Thyroid gland (tissue), 4 donors: ENCODE results near the gene RASGRF1.
"Not testable (repeated sequence)": the region's sequence is repeated elsewhere in the genome, so short reads cannot be mapped to it uniquely, and the experiment has no call there.

ENCODE experiments used
- CTCF ChIP-seq, 6 experiments: fragments of 200-600 bp in 3 of 6; fragments of 450-650 bp in 3 of 6; sonication (generic) in 3 of 6; IDR thresholded peaks; one replicate each; pipeline ENCODE4 v1.5.1; 2016 to 2019; ENCODE audit warnings: antibody characterized with exemption in 6 of 6, mild to moderate bottlenecking in 2 of 6, inconsistent platforms in 1 of 6, moderate library complexity in 1 of 6
- POLR2A ChIP-seq, 2 donors: fragments of 450-650 bp; IDR thresholded peaks; one replicate each; pipeline ENCODE4 v1.6.1; 2017; ENCODE audit warnings: antibody characterized with exemption in 2 of 2, mild to moderate bottlenecking in 2 of 2, moderate library complexity in 1 of 2

GRCh38 chr15:78928176-78928575 lies 162.4 kb downstream of the RASGRF1 start:
- TF ChIP-seq CTCF, POLR2A (IDR thresholded peaks at IDR 0.05): not testable (repeated sequence)
